NCI-H1436 (cell line): ENCODE data around the gene GGTLC3.
"Not testable (repeated sequence)": the region's sequence is repeated elsewhere in the genome, so short reads cannot be mapped to it uniquely, and the experiment has no call there.

Experiments
- DNase-seq: peaks from one replicate; lab custom pipeline; 2025; lab: John Stamatoyannopoulos, UW

The GGTLC3 gene

GRCh38 chr22:18518061-18518460 is at the start of gene GGTLC3:
Gene GGTLC3 (minus strand): TSS chr22:18518161. CDS start chr22:18517897, 264 bp downstream.
- not testable (repeated sequence) for DNase-seq

- not testable (repeated sequence) for DNase-seq
These were observed 42.4 kb upstream of the GGTLC3 start for GRCh38 chr22:18560099-18560974.

DNA sequence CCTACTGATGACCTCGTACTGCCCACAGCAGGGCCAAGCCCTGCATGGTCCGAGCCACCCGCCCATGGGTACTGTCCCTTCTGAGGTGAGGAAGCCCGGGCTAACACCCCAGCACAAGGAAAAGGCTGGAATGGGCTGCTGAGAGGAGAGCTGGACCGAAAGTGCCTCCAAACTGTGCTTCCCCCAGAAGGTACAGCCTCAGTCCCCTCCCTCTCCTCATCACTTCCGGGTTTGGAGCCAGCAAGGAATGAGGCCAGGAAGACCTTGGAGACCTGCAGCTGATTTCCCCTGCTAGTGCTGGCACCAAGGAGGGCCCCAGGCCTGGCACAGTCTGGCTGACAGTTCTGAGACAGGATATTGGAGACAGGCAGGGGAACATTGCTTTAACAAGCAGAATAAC is 41.0 kb upstream of the GGTLC3 start:
- not testable (repeated sequence) for DNase-seq

- not testable (repeated sequence) for DNase-seq
These were observed 40.6 kb upstream of the GGTLC3 start for GRCh38 chr22:18558516-18558915.

GRCh38 chr22:18554280-18555256 is 36.6 kb upstream of the GGTLC3 start:
- not testable (repeated sequence) for DNase-seq

DNA sequence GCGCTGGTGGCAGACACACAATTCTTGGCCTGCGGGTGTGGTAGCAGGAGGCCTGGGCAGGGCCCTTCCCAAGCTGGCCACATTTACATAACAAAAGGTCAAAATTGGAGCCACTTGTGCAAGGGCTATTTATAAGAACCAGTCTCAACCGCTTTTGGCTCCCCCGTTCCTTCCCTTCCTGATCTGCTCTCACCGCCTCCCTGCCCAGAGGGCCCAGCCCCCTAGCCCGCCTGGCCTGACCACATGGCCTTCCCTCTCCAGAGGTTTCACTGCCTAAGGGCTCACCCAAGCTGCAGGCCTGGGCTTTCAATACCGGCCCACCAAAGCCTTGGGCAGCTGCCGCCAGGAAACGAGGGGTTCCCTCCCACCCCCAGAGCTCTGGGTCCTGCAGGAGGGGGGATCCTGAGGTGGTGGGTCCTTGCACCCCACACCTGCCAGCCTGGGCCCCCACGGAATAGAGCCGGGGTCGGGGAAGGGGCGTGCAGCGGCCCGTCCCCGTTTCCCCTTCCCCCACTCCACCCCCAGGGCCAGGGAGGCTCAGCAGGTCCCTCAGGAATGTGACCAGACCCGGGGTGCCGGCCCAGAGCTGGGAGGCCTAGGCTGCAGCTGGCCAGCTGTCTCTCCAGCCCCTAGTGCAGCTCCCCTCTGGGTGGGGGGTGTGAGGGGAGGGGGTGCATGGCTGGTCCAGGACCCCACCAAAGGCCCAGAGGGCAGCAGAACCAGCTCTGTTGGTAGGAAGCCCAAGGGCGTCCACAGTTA is 35.1 kb upstream of the GGTLC3 start:
- not testable (repeated sequence) for DNase-seq

- DNase-seq = not testable (repeated sequence)
These were observed 33.1 kb upstream of the GGTLC3 start for GRCh38 chr22:18551046-18551445.

DNA sequence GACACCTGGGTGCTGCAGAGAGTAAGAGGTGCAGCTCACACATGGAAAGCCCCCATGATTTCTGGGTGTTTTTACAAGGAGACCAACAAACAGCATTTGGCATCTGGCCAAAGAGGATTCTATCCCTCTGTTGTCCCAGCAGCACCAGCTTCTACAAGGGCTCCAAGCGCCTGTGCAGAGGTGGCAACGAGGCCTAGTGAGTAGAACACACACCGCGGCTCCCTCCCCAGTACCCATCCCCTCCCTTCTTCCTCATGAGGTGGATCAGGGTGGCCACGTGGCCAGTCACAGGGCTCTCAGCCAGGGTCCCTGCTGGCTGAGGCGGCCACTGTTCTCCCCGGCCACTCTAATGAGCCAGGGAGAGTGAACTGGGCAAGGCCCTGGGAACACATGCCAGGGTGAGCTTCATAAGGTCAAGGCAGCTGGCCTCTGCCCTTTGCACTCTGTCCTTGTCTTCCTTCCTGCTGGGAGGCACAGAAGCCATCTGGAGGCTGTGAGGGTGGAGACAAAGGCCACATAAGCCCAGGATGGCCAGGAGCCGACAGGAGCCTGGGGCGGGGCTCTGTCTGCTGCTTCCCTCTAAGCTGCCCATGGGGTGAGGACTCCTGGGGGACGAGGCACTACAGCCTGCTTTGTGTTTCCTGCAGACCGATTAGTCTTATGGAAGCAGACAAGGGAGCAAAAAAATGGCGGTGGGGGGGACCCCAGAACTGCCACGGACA is 31.7 kb upstream of the GGTLC3 start:
- DNase-seq = not testable (repeated sequence)

GRCh38 chr22:18544615-18545014 is 26.7 kb upstream of the GGTLC3 start:
- not testable (repeated sequence) for DNase-seq

GRCh38 chr22:18543400-18543799 is 25.4 kb upstream of the GGTLC3 start:
- not testable (repeated sequence) for DNase-seq

GRCh38 chr22:18539994-18540393 is 22.0 kb upstream of the GGTLC3 start:
- DNase-seq = not testable (repeated sequence)

GRCh38 chr22:18534315-18534714 is 16.4 kb upstream of the GGTLC3 start:
- not testable (repeated sequence) for DNase-seq

DNA sequence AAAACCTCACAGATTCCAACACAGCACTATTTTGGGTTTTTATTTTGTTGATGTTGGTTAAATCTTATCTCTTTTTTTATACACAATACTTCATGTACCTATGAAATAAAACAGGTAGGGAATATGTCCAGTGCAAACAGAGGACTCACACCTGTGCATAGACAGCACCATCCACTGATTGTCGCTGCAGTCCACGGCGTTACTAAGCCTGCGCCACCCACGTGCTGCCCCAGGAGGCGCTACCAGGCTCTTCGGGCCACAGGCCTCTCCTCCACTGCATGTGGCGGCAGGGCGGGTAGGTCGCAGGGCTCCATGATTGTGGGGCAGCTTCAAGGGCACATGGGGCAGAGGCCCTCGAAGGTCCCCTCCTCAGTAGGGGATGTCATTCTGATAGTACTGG is 15.7 kb upstream of the GGTLC3 start:
- DNase-seq = not testable (repeated sequence)

GRCh38 chr22:18529416-18530145 is 11.6 kb upstream of the GGTLC3 start:
- not testable (repeated sequence) for DNase-seq

DNA sequence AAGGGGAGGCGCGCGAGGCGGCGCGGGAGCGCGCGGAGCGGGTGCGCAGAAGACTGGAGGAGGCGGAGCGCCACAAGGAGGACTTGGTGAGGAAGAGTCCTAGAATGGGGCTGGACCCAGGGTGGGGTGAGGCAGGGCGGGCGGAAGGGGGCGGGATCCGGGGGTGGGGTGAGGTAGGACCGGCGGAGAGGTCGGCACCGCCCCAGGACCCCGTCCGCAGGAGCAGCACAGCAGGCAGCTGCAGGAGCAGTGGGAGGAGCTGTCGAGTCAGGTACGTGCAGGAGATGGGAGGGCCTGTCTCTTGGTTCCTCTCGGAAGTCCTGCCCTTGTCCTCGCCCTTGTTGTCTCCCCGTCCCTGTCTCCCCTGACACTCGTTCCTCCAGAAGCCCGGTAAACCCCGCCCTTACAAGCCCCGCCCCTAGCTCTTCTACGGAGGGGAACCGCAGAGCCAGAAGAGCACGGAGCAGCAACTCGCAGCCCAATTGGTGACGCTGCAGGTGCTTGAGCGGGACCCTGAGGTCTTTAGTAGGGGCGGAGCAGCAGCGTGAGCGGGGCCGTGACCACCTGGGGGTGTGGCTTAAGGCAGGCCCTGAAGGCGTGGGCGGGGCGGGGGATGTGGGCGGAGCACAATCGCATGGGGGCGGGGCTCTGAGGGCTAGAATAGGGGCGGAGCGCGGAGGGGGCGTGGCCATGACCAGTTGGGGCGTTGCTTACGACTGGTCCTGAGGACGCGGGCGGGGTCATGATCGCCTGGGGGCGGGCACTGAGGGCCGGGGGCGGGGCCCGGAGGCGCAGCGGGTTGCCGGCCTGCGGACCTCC is 10.8 kb upstream of the GGTLC3 start:
- DNase-seq = not testable (repeated sequence)

- DNase-seq = not testable (repeated sequence)
These were observed 10.0 kb upstream of the GGTLC3 start, which contains the start of gene TMEM191B for GRCh38 chr22:18527752-18528596. Gene TMEM191B (plus strand): TSS chr22:18527802. CDS start chr22:18527981, 179 bp downstream.

- not testable (repeated sequence) for DNase-seq
These were observed 5.4 kb upstream of the GGTLC3 start for GRCh38 chr22:18523328-18523727.

- DNase-seq = not testable (repeated sequence)
These were observed 4.8 kb upstream of the GGTLC3 start for GRCh38 chr22:18522762-18523161.
